NCI-H1092 (cell line): ENCODE data around the gene SVBP.

Experiments used
- DNase-seq: peaks from one replicate; lab custom pipeline; 2025; lab: John Stamatoyannopoulos, UW

SVBP gene

DNA sequence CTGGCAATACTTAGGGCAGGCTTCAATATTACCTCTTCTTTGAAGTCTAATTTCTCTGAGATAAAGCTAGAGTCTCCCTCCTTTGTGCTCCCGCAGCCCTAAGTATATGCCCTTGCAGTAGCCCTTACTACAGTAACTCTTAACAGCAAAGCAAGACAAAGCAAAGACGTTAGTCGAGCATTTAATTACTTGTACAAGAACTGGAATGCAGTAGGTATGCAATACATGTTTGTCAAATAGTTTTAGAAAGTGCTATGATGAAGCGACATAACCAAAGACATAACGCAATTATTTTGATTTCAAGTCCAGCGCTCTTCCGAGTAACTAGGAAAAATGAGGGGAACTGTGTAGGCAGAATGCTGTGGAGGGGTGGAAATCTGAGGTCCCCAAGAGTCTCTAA is 51.9 kb downstream of the SVBP start:
- DNase-seq: no peak

DNA sequence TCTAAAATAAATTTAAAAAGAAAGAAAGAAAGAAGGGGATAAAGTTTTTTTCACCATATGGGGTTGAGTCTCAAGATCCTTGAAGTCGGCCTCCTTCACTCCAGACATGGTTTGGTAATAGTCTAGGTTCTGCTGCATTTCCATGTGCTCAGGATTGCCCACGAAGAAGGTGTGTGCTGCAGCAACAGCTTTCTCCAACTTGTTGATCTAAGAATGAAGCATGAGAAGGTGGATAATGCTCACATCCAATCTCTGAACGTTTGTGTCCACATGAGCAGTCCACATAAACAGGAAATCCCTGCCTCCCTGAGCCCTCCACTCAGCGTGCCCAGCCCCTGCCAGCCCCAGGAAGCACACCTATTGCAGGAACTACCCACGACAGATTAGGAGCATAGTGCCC is 54.9 kb downstream of the SVBP start:
- DNase-seq: no peak

DNA sequence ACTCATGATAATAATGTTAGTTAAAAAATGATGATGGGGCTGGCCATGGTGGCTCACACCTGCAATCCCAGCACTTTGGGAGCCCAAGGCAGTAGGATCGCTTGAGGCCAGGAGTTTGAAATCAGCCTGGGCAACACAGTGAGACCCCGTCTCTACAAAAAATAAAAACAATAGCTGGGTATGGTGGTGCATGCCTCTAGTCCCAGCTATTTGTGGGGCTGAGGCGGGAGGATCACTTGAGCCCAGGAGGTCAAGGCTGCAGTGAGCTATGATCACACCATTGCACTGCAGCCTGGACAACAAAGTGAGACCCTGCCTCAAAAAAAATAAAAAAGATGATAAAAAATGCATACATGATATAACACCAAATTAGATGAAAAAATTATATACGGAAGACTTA is 55.6 kb downstream of the SVBP start:
- DNase-seq: no peak

DNA sequence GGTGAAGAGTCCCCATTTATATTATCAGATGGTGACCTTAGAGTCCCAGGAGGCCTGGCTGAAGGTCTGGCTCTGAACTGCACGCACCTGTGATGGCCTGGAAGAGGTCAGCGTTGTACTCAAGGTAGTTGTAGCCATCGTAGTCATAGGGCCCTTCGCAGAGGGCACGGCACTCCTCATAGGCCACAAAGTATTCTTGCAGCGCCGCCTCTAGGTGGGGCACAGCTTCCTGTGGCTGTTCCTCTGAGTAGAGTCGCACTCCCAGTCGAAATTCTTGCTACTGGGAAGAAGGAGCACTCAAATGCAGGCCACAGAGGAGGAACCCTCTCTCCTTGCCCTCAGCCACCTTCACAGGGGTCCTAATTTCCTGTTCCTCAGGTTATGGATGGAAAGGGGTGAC is 58.1 kb downstream of the SVBP start:
- no peak for DNase-seq

DNA sequence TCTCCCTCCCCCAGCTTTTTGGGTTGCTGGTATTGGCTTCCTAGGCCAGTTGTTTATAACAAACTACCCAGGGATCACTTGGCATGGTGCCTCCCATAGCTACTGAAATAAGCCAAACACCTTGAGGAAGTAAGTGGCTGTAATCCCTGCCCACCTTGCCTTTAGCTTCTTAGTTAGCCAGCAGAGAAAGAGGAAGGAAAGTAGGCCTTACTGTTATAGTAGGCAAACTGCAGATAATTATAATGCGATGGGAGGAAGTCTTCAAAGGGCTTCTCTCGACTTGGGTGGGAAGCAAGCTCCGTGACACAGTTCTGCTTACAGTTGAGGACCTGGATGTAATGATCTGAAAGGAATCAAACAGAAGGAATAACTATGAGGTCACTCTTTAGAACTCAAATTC is 58.6 kb downstream of the SVBP start:
- no peak for DNase-seq

DNA sequence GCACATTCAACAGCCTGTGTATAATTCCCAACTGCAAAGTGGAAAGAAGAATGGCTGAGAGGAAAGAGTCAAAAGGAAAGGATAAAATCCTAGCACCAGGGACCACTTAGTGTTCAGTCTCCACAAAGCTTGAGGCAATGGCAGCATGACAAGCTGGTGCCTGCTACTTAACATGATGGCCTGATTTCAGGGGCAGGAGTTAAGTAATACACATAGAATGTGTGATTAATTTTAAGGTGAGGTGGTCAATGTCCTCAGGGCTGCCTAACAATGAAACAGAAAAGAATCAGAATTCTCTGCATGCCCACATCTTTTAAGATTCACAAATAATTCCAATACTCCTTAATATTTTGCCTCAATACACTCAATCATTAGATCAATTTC is 59.3 kb downstream of the SVBP start:
- DNase-seq: no peak
